HG03565 (cell line): ENCODE measurements around the gene CHD6.
A peak's percentile ranks its signal among the peaks of the same experiment; 100 is the strongest.

ENCODE experiments used
- ATAC-seq: cut with Tn5 transposase; IDR thresholded peaks from one replicate; pipeline ENCODE4 v1.9.1; 2021; ENCODE audit warnings: mild to moderate bottlenecking, moderate library complexity; ENCODE audit not compliant: unreplicated experiment

CHD6 gene

GRCh38 chr20:41617902-41618806 lies at the start of gene CHD6:
Gene CHD6 (minus strand): TSS chr20:41618377. CDS start chr20:41551337, 67,040 bp downstream.
- ATAC-seq = peak; percentile 96

GRCh38 chr20:41664584-41664983 lies 46.4 kb upstream of the CHD6 start:
- ATAC-seq = no peak

- ATAC-seq = no peak
Measured at GRCh38 chr20:41657655-41658054, 39.5 kb upstream of the CHD6 start.

GRCh38 chr20:41655962-41656618 lies 37.9 kb upstream of the CHD6 start:
- ATAC-seq = no peak

- ATAC-seq = no peak
Measured at GRCh38 chr20:41654884-41655283, 36.7 kb upstream of the CHD6 start.

GRCh38 chr20:41654292-41654691 lies 36.1 kb upstream of the CHD6 start:
- no peak for ATAC-seq

- ATAC-seq = no peak
Measured at GRCh38 chr20:41650231-41650948, 32.2 kb upstream of the CHD6 start.

- no peak for ATAC-seq
Measured at GRCh38 chr20:41649489-41649888, 31.3 kb upstream of the CHD6 start.

GRCh38 chr20:41645372-41645771 lies 27.2 kb upstream of the CHD6 start:
- no peak for ATAC-seq

GRCh38 chr20:41643504-41643938 lies 25.3 kb upstream of the CHD6 start:
- no peak for ATAC-seq

- ATAC-seq = no peak
Measured at GRCh38 chr20:41639630-41640029, 21.5 kb upstream of the CHD6 start.

- ATAC-seq = no peak
Measured at GRCh38 chr20:41638456-41638855, 20.3 kb upstream of the CHD6 start.

- ATAC-seq = no peak
Measured at GRCh38 chr20:41635158-41635557, 17.0 kb upstream of the CHD6 start.

- ATAC-seq = no peak
Measured at GRCh38 chr20:41632896-41633295, 14.7 kb upstream of the CHD6 start.

GRCh38 chr20:41631826-41632225 lies 13.6 kb upstream of the CHD6 start:
- ATAC-seq = no peak

GRCh38 chr20:41630846-41631245 lies 12.7 kb upstream of the CHD6 start:
- no peak for ATAC-seq

- ATAC-seq = no peak
Measured at GRCh38 chr20:41627611-41628244, 9.6 kb upstream of the CHD6 start.

GRCh38 chr20:41627001-41627495 lies 8.9 kb upstream of the CHD6 start:
- no peak for ATAC-seq

- ATAC-seq = no peak
Measured at GRCh38 chr20:41623625-41624375, 5.6 kb upstream of the CHD6 start.

- ATAC-seq = no peak
Measured at GRCh38 chr20:41622584-41622983, 4.4 kb upstream of the CHD6 start.
